HG03565 (cell line): ENCODE results near the gene FCN1.

Experiments
- ATAC-seq: cut with Tn5 transposase; IDR thresholded peaks from one replicate; pipeline ENCODE4 v1.9.1; 2021; ENCODE audit warnings: mild to moderate bottlenecking, moderate library complexity; ENCODE audit not compliant: unreplicated experiment

FCN1 gene

GRCh38 chr9:134880484-134881312 is 37.0 kb downstream of the FCN1 start, which contains the start of gene FCN2:
TSS of gene FCN2 (plus strand) at chr9:134880810. CDS start at chr9:134880822, 12 bp downstream.
- no peak for ATAC-seq

DNA sequence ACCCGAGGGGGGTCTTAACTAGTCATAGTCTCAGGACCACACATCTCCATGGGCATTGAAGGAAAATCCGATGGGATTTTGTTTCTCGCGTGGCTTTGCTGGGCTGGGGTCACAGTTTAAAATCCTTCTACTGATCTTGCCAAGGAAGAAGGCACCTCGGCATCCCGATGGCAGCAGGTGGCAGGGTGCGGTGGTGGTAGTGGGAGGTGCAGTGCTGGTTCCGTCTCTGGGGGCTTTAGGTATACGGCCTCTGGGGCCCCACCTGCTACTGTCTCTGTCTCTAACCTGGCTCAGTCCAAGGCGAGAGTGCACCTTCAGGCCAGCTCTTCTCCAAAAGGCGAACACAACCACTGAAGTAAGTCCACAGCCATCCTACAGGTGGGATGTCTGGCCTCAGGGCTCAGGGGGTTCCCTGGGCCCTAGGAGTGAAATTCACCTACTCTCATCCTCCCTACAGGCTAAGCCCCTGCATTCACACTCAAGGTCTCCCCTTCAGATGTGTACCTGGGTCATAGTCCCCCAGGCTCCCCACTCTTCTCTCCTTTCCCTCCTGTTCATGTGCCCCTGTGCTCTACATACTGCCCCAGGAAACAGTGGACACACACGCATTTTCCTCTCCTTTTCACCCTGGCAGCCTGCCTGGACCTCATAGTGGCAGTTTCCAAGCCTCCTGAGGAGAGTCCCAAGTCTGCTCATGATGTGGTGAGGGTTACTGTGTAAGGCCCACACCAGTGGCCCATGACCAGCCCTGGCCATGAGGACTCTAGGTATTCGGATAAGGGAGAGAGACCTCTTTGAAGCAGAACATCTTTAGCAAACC is 37.8 kb downstream of the FCN1 start:
- ATAC-seq = no peak

- ATAC-seq = no peak
These were observed 40.2 kb downstream of the FCN1 start for GRCh38 chr9:134877541-134877940.

DNA sequence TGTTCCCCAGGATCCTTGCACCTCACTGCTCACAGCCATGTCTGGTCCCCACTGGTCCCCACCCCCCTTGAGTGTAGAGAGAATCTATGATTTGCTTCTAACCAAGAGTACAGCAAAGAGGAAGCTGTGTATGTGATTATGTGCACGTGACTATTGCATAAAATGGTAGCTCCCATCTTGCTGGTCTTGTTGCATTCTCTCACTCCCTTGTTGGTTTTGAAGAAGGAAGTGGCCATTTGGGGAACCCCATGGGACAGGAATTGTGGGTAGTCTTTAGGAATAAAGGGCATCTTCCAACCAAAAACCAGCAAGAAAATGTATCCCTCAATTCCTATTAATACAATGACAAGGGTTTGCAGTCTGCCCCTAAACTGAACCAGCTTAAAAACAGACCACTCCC is 42.3 kb downstream of the FCN1 start:
- ATAC-seq = no peak

- ATAC-seq = no peak
These were observed 45.1 kb downstream of the FCN1 start for GRCh38 chr9:134872482-134873231.

- ATAC-seq = no peak
These were observed 45.9 kb downstream of the FCN1 start for GRCh38 chr9:134871697-134872340.

DNA sequence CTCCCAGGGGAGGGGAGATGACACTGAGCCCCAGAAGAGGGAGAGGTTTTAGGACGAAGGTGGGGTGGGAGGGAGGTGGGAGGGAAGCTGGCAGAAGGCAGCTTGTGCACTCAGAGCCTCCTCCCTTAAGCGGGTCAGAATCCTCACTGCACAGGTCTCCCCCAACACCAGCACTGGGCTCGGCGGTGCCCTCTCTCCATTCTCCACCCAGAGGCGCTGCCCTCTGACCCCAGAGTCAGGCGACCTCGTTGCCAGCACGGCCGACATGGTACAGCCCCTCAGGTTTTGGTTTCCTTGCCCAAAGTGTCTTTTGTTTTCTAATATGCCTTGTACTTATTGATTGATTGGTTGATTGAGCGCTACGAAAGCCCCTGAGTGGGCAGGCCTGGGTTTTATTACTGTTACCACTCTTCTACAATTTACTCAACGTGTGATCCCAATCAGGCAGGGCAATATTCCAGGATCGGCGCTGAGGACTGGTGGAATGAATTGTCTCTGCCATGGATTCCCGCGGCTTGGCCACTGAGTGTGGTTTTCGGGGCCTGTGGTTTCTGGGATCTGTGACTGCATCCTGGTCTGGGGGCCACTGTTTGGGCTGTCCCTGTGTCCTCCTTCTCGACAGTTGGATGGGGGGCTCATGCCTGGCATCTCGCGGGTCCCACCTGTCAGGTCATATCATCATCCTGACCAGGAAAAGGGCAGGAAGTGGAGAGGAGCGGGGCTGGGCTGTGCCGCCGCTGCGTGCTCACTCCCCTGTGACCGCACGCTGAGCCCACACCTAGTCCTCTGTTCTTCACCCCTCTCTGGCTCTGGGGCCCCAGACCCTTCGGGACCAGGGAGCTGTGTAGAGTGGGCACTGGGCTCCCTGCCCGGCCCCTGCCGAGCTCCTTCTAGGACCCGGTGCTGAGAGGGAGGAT is 46.7 kb downstream of the FCN1 start:
- ATAC-seq = no peak

- no peak for ATAC-seq
These were observed 47.4 kb downstream of the FCN1 start for GRCh38 chr9:134870301-134870694.

GRCh38 chr9:134869554-134870300 is 48.0 kb downstream of the FCN1 start:
- no peak for ATAC-seq

GRCh38 chr9:134868751-134869553 is 48.8 kb downstream of the FCN1 start:
- ATAC-seq = no peak

- no peak for ATAC-seq
These were observed 49.6 kb downstream of the FCN1 start for GRCh38 chr9:134867917-134868750.

DNA sequence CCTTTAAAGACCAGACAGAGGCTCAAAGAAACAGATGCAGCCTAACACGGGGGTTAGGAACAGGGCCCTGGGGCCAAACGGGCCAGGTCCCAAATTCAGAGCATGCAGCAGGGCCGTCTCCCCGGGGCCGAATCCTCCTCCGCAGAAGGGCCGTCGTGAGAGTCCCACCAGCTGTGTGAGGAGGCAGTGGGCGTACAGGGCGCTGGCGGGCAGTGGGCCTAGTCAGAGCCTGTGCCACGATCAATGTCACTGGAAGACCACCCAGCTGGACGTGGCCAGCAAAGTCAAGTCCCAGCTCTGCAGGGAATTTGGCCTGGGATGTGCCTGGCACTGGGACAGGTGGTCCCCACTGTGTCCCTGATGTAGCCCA is 52.9 kb downstream of the FCN1 start:
- ATAC-seq = no peak

- no peak for ATAC-seq
These were observed 53.5 kb downstream of the FCN1 start for GRCh38 chr9:134863941-134864820.

GRCh38 chr9:134863306-134863902 is 54.3 kb downstream of the FCN1 start:
- no peak for ATAC-seq

DNA sequence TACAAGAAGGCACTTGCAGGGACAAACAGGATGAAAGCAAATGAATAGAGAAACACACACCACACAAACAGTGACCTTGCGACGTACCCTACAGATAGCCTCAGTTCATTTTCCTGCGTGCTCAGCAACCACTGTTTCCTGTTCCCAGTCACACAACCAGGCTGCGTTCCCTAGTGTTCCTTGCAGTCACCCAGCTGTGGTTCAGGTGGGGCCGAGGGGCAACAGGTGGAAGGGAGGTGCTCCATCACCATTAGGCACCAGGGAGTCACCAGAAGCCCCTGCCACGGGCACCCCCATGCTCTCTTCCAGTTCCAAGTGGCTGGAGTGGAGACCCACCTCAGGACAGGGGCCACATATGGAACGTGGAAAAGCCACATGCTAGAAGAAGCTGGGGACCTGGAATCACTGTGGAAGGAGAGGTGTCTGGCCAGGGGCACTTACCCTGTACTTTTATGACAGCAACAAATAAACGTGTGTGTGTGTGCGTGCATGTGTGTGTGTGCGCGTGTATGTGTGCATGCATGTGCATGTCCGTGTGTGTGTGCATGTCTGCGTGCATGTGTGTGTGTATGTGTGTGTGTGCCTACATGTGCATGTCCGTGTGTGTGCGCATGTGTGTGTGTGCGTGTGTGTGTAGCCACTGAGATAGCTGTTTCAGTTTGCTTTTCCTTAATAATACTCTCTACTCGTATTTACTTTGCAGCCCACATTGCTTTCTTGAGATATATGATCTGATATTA is 55.9 kb downstream of the FCN1 start:
- no peak for ATAC-seq
